Measurements from ENCODE around the gene TAPBPL.
A peak's percentile ranks its signal among the peaks of the same experiment; 100 is the strongest.

The TAPBPL gene

DNA sequence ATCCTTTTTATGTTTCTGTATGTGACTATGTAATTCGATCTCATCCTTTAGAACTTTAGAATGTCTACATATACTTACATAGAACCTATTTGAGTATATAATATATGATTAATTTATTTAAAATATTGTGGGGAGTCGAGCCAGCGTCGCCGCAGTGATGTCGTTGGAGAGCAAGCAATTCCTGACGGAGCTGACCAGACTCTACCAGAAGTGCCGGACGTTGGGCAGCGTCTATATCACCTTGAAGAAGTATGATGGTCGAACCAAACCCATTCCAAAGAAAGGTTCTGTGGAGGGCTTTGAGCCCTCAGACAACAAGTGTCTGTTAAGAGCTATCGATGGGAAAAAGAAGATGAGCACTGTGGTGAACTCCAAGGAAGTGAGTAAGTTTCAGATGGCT is 13.5 kb upstream of the TAPBPL start:
- no peak for DNase-seq

DNA sequence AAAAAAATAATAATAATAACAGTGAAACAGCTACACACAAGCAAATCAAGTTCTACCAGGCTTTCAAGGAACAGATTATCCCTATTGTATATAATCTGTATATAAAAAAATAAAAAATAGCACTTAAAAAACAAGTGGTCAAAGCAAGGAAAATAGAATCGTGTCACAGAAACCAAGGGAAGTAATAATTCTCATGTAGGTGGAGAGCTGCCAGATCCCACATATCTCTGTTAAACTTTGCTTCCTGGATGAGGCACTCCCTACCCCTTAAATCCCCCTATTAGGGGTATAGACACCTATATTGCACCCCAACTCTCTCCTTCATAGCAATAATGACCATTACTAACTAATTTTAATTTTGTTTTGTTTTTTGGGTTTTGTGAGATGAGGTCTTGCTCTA is 11.5 kb upstream of the TAPBPL start:
- no peak for DNase-seq

DNA sequence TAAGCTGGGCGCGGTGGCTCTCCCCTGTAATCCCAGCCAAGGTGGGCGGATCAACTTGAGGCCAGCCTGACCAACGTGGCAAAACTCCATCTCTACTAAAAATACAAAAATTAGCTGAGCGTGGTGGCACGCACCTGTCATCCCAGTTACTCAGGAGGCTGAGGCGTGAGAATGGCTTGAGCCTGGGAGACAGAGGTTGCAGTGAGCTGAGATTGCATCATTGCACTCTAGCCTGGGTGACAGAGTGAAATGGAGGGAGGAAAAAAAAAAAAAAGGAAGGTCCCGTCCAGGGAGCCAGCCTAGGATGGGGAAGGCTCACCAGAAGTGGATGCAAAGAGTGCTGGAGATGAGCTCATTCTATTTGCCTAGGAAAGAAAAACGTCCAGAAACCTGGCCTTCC is 9.0 kb upstream of the TAPBPL start:
- DNase-seq = no peak

DNA sequence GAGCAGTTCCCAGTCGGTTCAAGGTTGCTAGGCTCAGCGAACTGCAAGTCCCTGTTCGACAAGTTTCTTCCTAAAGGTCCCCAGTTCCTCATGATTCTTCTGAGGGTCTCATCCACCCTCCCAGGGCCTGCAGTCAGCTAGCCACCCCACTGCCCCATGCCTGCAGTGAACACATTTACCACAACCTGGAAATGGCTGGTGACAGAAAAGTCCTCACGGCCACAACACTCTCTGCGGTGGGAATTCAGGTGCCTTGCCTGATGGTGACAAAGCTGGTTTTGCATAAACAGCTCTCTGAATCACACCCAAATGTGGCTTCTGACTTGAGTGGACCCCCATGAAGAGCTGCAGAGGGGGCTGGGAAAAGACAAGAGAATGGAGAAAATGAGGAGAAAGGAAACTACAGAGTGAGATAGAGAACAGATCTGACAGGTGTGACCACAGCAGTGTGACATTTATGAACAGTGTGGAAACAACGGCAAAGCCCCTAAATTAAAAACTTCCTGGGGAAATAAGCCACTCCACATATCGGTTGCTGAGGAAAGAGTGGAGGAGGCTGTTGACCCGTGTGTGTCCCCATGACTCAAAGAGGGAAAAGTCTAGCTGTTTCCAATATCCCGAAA is 8.4 kb upstream of the TAPBPL start:
- DNase-seq = no peak

DNA sequence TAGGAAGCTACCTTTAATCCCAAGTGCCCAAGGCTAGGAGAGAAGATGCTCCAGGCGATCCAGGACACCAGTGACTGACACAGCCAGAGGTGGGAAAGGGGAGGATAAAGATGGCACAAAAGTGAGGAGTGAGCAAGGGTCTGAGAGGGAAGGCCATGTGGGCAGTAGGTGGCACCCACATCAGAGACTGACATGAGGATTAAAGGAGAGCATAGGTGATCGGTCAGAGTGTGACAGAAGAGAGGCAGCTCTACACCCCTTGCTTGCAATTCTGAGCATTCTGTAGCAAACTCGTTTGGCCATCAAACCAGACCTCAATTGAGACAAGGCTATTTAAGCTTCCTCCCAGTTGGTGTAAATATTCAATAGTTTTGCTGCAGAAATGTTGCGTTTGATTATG is 7.8 kb upstream of the TAPBPL start:
- DNase-seq = no peak

DNA sequence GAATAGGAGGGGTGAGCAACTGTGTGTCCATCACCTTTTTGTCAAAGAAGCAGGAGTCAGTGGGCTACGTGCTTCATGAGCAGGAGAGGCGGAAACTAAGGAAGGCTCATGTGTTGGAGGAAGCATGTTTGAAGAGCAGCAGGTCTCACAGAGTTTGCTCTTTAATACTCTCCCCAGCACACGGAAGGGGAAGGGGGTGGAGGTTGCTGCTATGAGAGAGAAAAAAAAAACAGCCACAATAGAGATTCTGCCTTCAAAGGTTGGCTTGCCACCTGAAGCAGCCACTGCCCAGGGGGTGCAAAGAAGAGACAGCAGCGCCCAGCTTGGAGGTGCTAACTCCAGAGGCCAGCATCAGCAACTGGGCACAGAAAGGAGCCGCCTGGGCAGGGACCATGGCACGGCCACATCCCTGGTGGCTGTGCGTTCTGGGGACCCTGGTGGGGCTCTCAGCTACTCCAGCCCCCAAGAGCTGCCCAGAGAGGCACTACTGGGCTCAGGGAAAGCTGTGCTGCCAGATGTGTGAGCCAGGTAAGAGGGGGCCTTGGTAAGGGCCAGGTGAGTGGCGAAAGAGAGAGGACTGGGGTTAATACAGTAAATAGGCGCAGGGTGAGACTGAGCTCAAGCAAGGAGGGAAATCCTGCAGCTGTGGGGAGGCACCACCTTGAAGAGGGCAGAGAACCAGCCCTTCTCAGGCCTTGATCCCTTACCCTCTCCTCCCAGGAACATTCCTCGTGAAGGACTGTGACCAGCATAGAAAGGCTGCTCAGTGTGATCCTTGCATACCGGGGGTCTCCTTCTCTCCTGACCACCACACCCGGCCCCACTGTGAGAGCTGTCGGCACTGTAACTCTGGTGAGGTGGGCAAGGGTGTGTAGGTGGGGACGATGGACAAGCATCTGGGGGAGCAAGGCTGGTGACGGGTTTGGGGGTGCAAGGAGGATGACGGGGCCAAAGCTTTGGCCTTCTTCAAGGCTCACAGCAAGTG is 6.8 kb upstream of the TAPBPL start, which contains the start of gene CD27:
Gene CD27 (plus strand): TSS at position 252 of the 985 bp plus-strand sequence. CDS start 141 bp downstream, at position 393.
- DNase-seq = no peak

DNA sequence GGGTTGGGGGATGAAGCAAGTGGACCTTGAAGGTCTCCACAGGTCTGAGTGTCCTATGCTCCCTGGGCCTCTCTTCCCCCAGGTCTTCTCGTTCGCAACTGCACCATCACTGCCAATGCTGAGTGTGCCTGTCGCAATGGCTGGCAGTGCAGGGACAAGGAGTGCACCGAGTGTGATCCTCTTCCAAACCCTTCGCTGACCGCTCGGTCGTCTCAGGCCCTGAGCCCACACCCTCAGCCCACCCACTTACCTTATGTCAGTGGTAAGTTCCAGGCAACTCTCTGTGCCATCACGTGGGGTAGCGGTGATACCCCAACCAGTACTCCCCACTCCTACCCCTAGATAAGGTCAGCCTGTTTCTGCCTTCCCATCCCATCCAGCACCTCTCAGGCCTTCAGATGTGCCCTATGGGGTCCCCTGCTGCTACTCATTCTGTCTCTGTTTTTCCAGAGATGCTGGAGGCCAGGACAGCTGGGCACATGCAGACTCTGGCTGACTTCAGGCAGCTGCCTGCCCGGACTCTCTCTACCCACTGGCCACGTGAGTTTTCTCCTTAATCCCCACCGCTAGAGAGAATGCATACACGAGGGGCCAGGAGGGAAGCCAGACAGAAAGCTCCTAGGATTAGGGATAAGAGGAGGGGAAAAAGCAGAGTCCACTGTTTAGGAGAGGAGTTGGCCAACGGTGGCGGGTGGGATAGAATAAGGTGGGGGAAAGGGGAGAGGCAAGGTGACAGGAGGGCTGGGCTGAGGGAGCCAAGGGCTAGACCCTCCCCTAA is 1.6 kb upstream of the TAPBPL start:
- DNase-seq = peak; percentile 20

DNA sequence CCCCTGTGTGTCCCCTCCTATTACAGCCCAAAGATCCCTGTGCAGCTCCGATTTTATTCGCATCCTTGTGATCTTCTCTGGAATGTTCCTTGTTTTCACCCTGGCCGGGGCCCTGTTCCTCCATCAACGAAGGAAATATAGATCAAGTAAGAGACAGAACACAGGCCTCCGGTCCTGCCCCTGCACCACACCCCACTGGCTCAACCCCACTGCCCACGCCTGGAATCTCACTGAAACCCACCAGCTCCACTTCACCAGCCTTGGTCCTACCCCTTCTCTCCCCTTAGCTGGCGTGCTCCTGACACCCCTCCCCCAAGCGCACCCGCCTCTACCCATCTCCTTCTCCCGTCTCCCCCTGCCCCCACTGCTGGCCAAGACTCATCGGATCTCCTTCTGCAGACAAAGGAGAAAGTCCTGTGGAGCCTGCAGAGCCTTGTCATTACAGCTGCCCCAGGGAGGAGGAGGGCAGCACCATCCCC is 934 bp upstream of the TAPBPL start:
- DNase-seq = no peak

DNA sequence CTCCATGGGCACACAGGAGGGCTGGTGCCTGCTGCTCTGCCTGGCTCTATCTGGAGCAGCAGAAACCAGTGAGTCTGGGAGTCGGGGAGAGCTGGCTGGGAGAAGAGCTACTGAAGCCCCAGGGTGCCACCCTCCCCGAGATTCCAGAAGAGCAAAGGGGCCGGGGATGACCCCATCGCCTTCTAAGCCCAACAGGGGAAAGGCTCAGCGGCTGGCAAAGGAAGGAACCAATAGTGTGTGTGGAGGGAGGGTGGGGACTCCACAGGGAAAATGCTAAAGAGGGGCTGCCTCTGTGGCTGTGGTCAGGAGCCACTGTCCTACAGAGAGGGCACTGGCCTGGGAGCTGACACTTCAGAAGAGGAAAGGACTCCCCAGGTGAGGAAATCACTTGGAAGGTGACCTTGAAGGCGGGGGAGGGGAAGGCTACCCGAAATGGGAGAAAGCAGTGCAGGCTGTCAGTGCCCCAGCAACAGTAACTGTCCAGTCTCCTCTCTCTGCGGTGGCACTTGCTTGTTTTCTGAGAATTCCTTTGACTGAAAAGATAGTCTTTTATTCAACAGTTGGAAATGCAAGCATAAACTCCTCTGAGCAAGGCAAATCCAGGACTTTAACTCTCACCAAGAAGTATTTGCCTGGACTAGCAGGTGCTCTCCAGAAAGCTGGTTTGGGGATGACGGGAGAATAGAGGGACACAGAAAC is 552 bp downstream of the TAPBPL start:
- no peak for DNase-seq

DNA sequence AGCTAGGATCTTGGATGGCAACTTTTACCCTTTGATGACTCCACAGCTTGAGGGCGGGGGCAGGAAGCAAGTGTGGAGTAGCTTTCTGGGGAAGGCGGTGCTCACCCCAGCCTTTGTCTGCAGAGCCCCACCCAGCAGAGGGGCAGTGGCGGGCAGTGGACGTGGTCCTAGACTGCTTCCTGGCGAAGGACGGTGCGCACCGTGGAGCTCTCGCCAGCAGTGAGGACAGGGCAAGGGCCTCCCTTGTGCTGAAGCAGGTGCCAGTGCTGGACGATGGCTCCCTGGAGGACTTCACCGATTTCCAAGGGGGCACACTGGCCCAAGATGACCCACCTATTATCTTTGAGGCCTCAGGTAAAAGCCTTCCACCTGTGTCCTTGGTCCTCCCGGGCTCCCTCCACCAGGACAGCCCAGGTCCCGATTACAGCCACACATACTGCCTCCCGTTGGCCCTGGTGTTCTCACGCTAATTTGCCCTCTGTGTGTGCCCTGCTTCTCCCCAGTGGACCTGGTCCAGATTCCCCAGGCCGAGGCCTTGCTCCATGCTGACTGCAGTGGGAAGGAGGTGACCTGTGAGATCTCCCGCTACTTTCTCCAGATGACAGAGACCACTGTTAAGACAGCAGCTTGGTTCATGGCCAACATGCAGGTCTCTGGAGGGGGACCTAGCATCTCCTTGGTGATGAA is 1.2 kb downstream of the TAPBPL start:
- no peak for DNase-seq

DNA sequence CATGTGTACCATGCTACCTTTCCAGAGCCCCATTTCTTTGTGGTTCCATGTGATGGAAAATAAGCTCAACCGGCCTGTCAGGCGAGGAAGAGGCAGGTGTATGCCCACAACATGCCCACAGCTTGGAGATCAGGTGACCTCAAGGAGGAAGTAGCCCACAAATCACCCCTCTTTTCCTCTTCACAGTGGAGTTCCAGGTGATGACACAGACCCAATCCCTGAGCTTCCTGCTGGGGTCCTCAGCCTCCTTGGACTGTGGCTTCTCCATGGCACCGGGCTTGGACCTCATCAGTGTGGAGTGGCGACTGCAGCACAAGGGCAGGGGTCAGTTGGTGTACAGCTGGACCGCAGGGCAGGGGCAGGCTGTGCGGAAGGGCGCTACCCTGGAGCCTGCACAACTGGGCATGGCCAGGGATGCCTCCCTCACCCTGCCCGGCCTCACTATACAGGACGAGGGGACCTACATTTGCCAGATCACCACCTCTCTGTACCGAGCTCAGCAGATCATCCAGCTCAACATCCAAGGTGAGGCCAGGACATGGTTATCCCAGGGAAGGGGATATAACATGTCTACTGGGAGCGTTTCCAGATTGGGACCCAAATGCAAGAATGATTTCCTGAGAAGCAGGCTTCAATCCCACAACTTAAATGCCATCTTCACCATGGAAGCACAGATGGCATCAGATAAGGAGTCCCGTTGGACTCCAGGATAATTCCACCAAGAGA is 5.5 kb downstream of the TAPBPL start:
- no peak for DNase-seq

DNA sequence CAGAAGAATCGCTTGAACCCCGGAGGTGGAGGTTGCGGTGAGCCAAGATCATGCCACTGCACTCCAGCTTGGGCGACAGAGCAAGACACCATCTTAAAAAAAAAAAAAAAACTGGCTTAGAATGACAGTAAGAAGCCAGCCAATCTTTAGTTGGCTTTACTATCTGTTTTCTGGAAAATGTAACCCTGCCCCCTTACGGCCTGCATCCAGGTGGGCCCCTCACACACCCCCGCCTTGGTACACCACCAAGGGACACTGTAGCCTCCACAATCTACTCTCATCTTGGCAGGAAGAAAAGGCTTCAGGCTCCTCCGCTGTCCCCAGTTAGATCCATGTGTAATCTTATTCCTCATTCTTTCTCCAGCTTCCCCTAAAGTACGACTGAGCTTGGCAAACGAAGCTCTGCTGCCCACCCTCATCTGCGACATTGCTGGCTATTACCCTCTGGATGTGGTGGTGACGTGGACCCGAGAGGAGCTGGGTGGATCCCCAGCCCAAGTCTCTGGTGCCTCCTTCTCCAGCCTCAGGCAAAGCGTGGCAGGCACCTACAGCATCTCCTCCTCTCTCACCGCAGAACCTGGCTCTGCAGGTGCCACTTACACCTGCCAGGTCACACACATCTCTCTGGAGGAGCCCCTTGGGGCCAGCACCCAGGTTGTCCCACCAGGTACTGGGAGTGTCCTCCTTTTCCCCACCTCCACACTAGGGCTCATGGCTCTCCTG is 6.6 kb downstream of the TAPBPL start:
- no peak for DNase-seq

DNA sequence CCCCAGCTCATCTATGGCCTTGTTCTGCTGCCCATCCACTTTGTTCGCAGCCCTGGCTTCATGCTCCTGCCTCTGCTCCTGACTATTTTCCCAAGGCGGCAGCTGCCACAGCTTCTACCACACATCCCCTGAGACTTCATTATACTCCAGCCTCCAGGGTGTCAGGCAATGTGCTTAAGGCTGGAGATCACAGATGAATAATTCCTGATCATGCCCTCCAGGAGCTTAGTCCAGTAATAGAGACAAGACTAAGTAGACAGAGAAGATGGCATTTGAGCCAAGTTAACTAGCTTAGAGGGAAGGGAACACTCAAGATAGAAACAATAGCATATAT is 7.1 kb downstream of the TAPBPL start:
- no peak for DNase-seq

DNA sequence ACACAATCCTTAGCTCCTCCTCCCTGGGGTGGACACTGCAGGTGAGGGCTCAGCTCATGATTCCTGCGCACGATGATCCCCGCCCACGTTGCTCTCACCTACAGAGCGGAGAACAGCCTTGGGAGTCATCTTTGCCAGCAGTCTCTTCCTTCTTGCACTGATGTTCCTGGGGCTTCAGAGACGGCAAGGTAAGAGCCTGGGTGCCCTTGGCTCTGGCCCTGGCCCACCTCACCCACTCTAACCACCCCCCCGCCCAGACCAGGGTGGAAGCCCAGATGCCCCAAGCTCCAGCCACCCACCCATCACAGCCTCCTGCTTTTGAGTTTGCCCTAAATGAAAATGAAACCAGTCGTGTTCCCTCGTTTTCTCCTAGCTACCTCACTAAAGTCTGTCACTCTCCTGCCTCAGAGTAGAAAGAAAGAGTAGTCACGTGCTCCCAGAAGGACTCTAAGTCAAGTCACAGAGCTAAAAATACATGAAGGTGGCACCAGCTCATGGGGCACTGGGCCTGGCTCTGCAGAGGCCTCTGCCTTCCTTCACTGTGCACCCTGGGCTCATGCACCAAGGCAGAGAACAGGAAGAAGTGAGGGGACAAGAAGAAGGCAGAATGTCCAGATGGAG is 9.0 kb downstream of the TAPBPL start:
- no peak for DNase-seq

DNA sequence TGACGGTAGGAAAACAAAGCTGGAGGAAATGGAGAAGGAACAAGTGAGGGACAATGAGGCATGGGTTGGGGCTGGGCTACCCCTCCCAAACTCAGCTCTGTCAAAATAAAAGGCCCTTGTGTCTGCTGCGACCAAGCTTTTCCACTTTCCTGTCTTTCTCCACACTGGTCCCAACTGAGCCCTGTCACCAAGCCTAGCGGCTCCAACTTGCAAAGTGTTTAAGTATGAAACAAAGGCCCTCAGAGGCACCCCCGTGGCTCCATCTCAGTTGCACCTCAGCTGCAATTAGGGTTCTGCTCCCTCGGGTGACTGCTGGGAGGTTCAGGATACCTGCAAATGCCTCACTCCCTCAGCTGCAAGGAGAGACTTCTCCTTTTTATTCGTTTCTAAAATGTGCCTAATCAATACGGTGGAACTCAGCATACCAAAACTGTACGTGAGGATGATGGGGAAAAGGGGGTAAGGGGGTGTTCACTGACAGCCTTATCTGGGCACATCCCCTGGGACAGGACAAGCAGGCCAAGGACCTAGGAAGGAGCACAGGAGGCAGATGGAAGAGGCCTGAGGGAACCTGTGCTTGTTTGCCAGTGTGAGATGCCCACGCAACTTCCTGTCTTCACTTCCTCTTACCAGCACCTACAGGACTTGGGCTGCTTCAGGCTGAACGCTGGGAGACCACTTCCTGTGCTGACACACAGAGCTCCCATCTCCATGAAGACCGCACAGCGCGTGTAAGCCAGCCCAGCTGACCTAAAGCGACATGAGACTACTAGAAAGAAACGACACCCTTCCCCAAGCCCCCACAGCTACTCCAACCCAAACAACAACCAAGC is 9.8 kb downstream of the TAPBPL start:
- no peak for DNase-seq

DNA sequence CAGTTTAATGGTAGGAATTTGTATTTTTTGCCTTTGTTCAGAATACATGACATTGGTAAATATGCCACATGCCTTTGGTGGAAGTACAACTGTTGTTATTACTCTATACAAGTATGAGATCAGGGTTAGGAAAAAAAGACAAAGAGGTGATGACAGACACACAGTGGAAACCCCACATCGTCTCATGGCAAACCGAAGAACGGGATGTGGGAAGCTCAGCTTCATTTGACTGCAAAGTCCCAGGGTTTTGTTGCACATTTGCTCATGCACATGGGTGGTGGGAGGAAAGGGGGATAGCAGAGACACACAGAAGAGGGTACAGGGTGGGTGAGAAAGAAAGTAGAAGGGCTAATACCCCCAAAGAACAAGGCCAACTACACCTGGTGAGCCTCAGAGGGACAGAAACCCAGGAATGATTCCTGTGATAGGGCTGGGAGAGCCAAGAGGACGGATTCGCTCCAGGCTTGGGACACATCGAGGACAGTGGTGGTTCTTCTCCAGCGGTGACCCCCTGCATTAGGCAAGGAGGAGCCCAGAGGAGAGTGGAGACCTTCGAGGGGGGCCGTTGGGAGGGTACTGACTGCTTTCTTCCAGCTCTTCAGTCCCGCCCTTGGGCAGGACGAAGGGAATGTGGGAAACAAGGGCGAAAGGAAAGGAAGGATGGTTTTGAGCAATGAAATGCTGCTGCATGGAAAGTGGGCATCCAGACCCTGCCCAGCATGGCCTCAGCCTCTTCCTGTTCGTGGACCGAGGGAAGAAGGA is 10.6 kb downstream of the TAPBPL start:
- DNase-seq = no peak

DNA sequence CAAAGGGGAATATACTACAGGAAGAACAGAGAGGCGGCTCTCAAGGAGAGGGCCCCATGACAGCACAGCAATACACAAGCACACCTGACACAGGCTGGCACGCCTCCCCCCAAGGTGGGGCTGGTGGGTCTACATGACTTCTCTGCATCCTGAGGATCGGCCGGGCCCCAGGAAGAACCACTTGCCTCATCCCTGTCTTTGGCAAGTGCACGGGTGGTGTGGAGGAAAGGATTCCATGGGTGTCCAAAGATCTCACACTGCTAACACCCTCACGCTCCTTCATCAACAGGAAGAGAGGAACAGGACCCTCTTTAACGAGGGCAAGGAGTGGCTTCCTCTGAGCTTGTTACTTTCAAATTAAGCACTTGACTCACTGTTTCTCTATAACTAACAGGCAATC is 11.4 kb downstream of the TAPBPL start:
- DNase-seq = no peak

DNA sequence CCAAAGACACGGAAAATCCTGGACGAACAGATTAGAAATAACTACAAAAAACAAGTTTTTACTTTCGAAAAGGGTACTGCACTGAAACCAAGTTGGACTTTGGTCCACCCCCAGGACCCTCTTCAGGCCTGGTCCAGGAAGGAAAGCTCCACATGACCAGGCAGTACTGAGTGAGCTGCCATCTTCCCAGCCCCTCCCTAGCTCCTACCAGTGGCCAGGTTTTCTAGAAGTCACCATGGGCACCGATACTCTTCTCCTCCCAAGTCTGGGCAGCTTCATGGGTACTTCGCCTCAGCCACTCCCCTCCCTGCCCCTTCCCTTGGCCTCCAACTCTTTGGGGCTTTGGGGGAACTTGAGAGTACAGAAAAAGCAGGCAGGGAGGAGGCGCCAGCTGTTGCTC is 12.0 kb downstream of the TAPBPL start:
- no peak for DNase-seq

DNA sequence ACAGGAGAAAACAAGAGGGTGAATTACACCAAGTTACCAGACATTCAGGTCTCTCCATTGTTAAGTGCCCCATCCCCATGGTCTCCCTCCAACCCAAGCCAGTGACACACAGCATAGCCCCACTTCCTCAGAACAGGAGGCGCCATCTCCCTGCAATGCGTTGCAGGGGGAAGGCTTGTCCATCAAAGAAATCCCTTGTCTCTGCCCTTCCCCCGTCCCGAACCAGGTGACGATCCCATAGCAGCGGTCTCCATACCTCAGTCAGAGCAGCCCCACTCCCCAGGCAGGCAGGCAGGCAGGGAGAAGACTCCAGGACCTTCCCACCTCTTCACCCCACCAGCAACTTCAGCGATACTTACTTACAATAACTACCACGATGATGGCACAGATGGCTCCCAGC is 12.7 kb downstream of the TAPBPL start:
- DNase-seq = no peak

Data from NCI-H524 treated with DMSO at 0.1 percent for 48 hours (cell line).